T follicular helper cell (primary cell): ENCODE data around the gene TMEM209.
"Not testable (repeated sequence)": the region's sequence is repeated elsewhere in the genome, so short reads cannot be mapped to it uniquely, and the experiment has no call there.

Experiments
- DNase-seq: peaks from one replicate; pipeline ENCODE4 v3.0.0-alpha.2; 2020; ENCODE audit warnings: low read depth

TMEM209 gene

DNA sequence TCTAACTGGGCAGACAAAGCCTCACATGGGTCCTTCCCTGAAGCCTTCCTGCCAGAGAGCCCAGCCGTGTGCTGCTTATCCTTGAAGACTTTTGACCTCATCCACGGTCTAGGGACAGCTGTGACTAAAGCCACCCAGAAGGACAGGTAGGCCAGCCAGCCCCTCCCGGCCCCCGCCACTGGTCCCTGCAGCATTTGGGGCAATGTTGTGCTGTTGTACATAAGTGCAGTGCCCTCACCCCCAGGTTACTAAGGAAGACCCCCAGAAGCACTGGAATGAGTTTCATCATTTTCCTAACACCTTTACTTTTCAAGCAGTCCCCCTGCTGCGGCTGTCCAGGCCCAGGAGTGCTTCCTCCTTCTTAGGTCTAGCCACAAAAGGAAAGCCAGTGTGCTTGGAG, 43.0 kb downstream of the TMEM209 start:
- no peak for DNase-seq

- DNase-seq: no peak
These were observed 44.8 kb downstream of the TMEM209 start for GRCh38 chr7:130160455-130160854.

DNA sequence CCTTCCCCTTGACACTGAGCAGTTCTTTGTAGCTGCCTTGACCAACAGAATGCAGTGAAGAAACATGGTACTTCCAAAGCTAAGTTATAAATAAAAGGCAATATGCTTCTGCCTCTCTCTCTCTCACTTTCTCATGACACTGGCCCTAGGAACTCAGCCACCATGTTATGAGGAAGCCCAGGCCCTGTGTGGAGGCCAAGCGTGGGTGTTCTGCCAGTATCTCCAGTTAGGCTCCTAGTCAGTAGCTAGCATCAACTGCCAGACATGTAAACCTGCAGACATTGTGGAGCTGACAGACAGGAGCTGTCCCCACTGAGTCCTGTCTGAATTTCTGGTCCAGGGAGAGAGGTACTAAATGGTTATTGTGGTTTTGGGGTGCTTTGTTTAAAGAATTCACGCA, 45.2 kb downstream of the TMEM209 start:
- no peak for DNase-seq

DNA sequence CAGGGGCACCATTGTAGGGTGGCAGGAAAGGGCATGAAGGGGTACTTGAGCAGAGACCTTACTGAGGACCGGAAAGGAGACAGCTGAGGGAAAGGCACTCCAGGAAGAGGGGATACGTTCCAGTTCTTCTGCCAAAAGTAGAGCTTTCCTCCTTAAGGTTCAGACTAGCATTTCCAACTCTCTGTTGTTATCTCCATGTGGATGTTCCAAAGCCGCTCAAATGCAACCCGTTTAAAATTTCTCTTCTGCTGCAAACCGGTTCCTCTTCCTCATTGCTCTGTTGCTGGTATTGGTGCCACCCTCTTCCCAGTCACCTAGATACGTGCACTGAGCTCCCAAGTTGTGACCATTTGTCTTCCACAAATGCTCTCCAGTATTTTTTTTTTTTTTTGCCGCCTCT, 47.5 kb downstream of the TMEM209 start:
- DNase-seq: no peak

- no peak for DNase-seq
These were observed 49.1 kb downstream of the TMEM209 start for GRCh38 chr7:130156140-130156539.

GRCh38 chr7:130154501-130155317, 50.5 kb downstream of the TMEM209 start:
- no peak for DNase-seq

DNA sequence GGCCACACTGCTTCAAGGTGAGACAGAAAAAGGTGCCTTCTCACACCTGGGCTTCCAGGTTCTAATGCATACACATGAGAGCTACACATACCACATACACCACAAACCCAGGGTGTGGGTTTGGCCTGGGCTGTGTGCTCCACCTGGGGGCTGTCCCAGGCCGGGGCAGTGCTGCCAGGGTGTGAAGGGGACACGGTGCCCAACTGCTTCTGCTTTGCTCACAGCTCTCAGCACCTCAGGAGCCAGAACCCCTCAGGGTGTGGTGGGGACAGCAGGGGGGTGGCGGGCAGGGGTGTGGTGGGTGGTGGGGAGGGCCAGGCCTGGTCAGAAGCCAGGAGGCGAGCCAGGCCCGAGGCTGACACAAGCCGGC, 51.1 kb downstream of the TMEM209 start:
- no peak for DNase-seq

DNA sequence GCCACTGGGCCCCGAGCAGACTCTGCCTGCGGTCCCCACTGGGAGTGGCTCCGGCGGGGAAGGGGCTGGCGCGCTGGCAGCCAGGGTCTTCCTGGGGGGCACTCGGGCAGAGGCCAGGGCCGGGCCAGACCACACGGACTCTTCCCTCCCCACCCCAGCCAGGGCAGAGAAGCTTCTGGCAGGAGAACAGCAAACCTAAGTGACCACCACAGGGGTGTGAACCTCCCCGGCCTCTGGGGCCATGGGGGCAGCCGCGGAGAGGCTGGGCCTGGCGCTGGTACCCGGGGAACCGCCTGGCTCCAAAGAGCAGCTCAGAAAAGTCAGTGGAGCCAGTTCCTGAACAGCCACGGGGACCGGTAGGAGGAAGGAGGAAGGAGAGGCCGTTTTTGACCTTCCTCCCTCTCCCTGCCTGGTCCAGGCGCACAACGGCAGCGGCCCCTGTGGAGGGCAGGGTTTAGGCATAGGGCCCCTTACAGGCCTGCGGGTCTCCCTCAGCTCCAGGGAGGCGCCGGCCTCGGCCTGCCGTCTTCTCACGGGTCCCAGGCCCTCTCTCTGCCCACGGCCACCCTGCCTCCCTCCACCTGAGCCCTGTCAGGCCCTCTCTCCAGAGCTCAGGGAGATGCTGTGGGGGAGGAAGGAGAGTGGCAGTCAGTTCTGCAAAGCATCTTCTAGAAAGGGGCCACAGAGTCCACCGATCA, 51.8 kb downstream of the TMEM209 start:
- DNase-seq: no peak

- no peak for DNase-seq
These were observed 52.6 kb downstream of the TMEM209 start for GRCh38 chr7:130152493-130153210.

GRCh38 chr7:130151591-130152492, 53.4 kb downstream of the TMEM209 start:
- DNase-seq: peak; percentile 6

DNA sequence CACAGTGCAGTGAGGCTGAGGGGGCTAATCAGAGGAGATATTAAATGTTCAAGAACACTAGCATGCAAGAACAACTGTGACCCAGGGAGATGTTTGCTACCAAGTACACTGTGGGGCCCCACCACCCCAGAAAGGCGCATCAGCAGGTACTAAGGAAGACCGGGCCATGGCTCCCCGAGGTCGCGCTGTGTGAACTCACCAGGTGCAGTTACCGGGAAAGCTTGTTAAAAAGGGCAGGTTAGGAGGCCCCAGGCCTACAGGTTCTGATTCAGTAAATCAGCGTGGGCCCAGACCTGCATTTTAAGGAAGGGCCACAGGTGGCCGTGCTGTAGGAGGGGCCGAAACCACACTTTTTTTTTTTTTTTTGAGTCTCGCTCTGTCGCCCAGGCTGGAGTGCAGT, 54.6 kb downstream of the TMEM209 start:
- DNase-seq: no peak

GRCh38 chr7:130149281-130150139, 55.7 kb downstream of the TMEM209 start:
- DNase-seq: no peak

DNA sequence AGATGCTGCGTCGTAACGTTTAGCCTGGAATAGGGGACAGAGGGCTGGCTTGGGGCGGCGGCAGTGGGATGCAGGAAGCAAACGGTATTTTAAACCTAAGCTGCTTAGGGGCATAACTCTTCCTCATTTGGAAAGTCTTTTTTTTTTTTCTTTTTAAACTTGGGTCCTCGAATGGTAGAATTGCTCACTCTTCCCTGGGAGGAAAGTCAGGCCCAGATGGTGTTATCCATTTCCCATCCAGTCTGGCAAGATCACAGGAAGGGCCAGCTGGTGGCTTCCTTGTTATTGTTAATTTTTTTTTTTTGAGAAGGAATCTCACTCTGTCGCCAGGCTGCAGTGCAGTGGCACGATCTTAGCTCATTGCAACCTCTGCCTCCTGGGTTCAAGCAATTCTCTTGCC, 56.6 kb downstream of the TMEM209 start:
- DNase-seq: no peak

GRCh38 chr7:130147710-130148325, 57.4 kb downstream of the TMEM209 start:
- DNase-seq: no peak

DNA sequence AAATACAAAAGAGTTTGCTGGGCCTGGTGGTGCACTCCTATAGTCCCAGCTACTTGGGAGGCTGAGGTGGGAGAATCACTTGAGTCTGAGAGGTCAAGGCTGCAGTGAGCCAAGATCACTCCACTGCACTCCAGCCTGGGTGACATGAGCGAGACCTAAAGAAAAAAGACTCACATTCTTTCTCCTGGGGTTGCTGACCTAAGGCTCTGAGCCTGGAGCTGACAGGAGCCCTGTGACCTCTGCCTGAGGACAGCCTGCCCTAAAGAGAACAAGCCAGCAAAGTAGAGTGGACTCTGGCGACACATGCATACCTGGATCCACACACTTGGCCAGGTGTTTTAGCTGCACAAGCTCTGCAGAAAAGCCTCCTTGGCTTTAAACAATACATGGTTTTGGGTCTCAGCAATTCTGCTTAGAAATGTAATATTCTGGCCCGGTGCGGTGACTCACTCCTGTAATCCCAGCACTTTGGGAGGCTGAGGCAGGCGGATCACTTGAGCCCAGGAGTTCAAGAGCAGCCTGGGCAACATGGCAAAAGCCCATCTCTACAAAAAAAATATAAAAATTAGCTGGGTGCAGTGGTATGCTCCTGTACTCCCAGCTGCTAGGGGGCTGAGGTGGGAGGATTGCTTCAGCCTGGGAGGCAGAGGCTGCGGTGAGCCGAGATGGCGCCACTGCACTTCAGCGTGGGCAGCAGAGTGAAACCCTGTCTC, 58.4 kb downstream of the TMEM209 start:
- DNase-seq: no peak

- DNase-seq: not testable (repeated sequence)
These were observed 59.1 kb downstream of the TMEM209 start for GRCh38 chr7:130146142-130146541.

GRCh38 chr7:130145424-130146100, 59.6 kb downstream of the TMEM209 start:
- no peak for DNase-seq

DNA sequence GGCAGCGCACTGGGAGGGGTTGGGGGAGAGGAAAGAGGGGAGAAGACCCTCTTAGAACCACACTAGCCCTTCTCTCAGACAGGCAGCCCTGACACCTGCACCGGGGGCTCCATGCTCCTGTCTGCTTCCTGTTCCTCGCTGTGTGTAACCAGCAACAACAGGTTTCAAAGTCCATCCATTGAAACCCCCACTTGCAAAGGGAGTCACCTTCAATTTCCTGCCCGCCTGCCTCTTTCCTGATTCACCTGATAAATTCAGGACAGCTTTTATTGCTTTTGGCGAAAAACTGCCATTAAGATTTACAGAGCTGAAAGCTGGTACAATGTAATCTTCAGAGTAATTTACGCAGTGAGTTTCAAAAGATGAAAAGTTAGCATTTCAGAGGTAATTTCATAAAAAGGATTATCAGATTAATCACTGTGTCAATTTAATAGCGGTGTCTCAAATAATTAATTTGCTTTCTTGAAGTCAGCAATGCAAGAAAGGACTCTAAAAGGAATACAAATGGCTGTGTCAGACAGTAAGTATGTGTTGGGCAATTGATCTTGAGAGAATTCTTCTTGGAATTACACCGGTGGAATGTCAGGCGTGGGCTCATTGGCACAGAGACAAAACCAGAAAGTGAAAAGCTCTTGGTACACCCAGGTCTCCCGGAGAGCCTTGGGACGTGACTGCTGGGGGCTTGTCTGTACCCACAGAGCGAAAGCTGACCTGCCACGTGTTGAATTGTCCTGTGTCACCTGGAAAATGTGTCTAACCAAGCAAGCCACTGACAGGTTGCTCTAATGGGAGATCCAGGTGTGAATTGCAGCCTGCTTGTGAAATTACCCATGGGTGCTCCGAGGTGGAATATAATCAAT, 60.7 kb downstream of the TMEM209 start:
- no peak for DNase-seq
